NCI-H82 treated with DMSO at 0.1 percent for 48 hours (cell line): ENCODE measurements around the gene GRIN2D.

ENCODE experiments used
- DNase-seq: peaks from one replicate; lab custom pipeline; 2025; ENCODE audit not compliant: unreplicated experiment; lab: John Stamatoyannopoulos, UW

The GRIN2D gene

GRCh38 chr19:48441360-48442050 is 48.0 kb downstream of the GRIN2D start:
- DNase-seq: no peak

GRCh38 chr19:48442116-48443035 is 48.9 kb downstream of the GRIN2D start:
- DNase-seq: no peak

GRCh38 chr19:48443256-48443655 is 49.8 kb downstream of the GRIN2D start:
- DNase-seq: no peak
